Measurements from ENCODE around the gene CRB2. TPM values are rescaled to one million over a fixed set of nuclear protein-coding genes. Genes with fewer than 3 reads are reported as not detected.

Gene CRB2
- total and polyA plus RNA-seq, 2 of the 4 experiments (the other 2 are of a cell fraction) = not detected

DNA sequence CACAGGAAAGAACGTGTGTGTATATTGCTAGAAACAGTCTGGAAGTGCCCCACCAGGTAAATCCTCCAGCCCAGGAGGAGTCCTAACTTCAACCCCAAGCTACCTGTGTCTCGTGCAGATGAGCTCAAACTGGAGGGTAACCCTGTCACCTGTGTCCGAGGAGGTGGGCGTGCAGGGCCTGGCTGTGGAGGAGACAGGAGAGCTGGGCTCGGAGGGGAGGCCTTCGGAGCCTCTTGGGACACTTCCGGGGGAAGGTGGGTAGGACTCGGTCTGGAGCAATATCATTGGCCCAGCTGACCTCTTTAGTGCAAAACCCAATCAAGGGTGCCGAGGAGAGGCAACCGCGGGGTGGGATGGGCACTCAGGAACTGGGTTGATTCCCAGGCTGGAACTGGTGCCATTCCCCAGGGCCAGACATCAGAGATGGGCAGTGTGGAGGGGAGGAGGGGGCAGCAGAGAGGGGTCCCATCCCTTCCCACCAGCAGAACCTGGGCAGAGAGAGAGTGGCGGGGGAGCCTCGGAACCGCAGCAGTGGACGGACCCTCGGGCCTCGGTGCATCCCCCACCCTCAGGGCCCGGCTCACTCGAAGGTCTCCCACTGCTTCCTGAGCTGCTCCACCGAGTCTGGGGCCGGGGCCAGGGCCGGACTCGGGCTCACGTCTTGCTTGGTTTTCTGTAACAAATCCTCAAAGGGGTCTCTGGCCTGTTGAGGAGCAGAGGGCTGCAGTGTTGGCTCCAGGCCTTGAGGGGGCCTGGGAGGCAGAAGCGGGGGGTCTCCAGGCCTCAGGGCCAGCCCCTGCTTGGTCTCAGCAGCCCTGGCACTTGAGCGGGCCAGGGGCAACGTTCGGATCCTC lies 25.1 kb downstream of the CRB2 start:
- CTCF ChIA-PET = no interaction called here

More for the DNA sequence above, 25.1 kb downstream of the CRB2 start:
- 74% methylated on average over 4 of the region's 28 CpGs; no CpG with 5 or more reads in 1 of the 2 experiments for WGBS, 2 experiments (ENCODE audit: extremely low coverage in 2 of 2, insufficient read length in 1 of 2)
- Histone ChIP-seq H2BK120ac (ENCODE audit: low read depth, low read length) (no peak overlapping the region), H3K36me3 (ENCODE audit: control insufficient read depth, insufficient read depth, low read length) (no peaks in the 10 kb centered on the region; the same call in 1 of the 2 replicates), H3K27me3 (ENCODE audit: control insufficient read depth, insufficient read depth, low read length) (peaks cover 4% of the 10 kb centered on the region; the same call in 1 of the 2 replicates), H2BK5ac (ENCODE audit: low read depth, low read length, poor library complexity, severe bottlenecking) (no peak overlapping the region), H3K4me3 (ENCODE audit: insufficient read depth, low read depth, low read length) (no peak overlapping the region), H2AK9ac (replicated peaks; ENCODE audit: low read depth, low read length, poor library complexity) (no peak overlapping the region), H4K20me1 (ENCODE audit: insufficient read depth, low read length) (no peaks in the 10 kb centered on the region), H4K5ac (ENCODE audit: low read depth, low read length) (no peak overlapping the region), H3K79me1 (ENCODE audit: low read depth in 1 of 2, low read length in 2 of 2) (no peaks in the 10 kb centered on the region), H3K56ac (ENCODE audit: extremely low read depth, insufficient read depth, low read length) (no peak overlapping the region), H3K4me1 (ENCODE audit: control insufficient read depth, insufficient read depth, low read length) (no peaks in the 10 kb centered on the region), H3K14ac (replicated peaks; ENCODE audit: low read depth, low read length) (no peak overlapping the region), H2AFZ (replicated peaks; ENCODE audit: low read length, poor library complexity) (no peak overlapping the region), H2BK20ac (ENCODE audit: low read depth, low read length) (no peak overlapping the region), H3K18ac (ENCODE audit: low read depth, low read length) (no peak overlapping the region), H2AK5ac (ENCODE audit: low read depth, low read length) (no peak overlapping the region), H3K23ac (ENCODE audit: low read depth, low read length) (no peak overlapping the region), H4K8ac (ENCODE audit: low read depth in 2 of 2, low read length in 2 of 2) (no peak overlapping the region), H3K9me1 (ENCODE audit: insufficient read depth, low read length) (no peaks in the 10 kb centered on the region), H3K9ac (ENCODE audit: low read depth, low read length) (no peak overlapping the region), H3K9me3 (ENCODE audit: control insufficient read depth, insufficient read depth, low read length) (no peaks in the 10 kb centered on the region), H3K4ac (ENCODE audit: low read depth, low read length) (no peak overlapping the region), H4K91ac (ENCODE audit: insufficient read depth, low read depth, low read length) (no peak overlapping the region), H3K4me2 (ENCODE audit: low read depth, low read length) (no peak overlapping the region), H3K27ac (ENCODE audit: insufficient read depth, low read length) (no peak overlapping the region), H2BK15ac (ENCODE audit: low read depth, low read length) (no peak overlapping the region)
- BruUV-seq (replicated peaks) = no TSS peak
- DNase-seq = no peak
- intact Hi-C loops (cut with micrococcal nuclease) (loop anchor here (1.0 kb wide), 1 partner anchor 24 kb away; no protein-coding TSS in a partner anchor), dilution Hi-C loops (cut with HindIII; ENCODE audit: low sequenced_read_pairs, unreplicated experiment) (no loop called here), in situ Hi-C loops (cut with MboI; ENCODE audit: low sequenced_read_pairs) (no loop called here)
- ATAC-seq (ENCODE audit: low read depth) = no peak
- POLR2A ChIA-PET (ENCODE audit: unreplicated experiment) = no interaction called here
- TF ChIP-seq, protein P1, sequence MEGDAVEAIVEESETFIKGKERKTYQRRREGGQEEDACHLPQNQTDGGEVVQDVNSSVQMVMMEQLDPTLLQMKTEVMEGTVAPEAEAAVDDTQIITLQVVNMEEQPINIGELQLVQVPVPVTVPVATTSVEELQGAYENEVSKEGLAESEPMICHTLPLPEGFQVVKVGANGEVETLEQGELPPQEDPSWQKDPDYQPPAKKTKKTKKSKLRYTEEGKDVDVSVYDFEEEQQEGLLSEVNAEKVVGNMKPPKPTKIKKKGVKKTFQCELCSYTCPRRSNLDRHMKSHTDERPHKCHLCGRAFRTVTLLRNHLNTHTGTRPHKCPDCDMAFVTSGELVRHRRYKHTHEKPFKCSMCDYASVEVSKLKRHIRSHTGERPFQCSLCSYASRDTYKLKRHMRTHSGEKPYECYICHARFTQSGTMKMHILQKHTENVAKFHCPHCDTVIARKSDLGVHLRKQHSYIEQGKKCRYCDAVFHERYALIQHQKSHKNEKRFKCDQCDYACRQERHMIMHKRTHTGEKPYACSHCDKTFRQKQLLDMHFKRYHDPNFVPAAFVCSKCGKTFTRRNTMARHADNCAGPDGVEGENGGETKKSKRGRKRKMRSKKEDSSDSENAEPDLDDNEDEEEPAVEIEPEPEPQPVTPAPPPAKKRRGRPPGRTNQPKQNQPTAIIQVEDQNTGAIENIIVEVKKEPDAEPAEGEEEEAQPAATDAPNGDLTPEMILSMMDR (conservative IDR thresholded peaks at IDR 0.05; ENCODE audit: low read depth, low read length) = no peak
- TF ChIP-seq MXI1 (IDR thresholded peaks at IDR 0.05; ENCODE audit: borderline replicate concordance, low read depth, low read length) (no peak), RCOR1 (IDR thresholded peaks at IDR 0.05; ENCODE audit: insufficient replicate concordance, low read length) (no peak)

Measured in IMR-90 (cell line).